Ramos (cell line): ENCODE results near the gene DGKZ.

Source experiments
- in situ Hi-C: fragments of 300-500 bp; cut with MboI; formaldehyde crosslinking; loops from one replicate; pipeline ENCODE4 v1.14.3; 2022; ENCODE audit warnings: low sequenced_read_pairs; ENCODE audit not compliant: unreplicated experiment

The DGKZ gene

GRCh38 chr11:46378811-46379481, 31.7 kb downstream of the DGKZ start:
- in situ Hi-C loops, result no loop called here

- in situ Hi-C loops, result loop anchor here (10.0 kb wide), 1 partner anchor 65 kb away; no protein-coding TSS in a partner anchor
Measured at GRCh38 chr11:46379482-46380293, 32.4 kb downstream of the DGKZ start.

- in situ Hi-C loops, result loop anchor here (10.0 kb wide), 1 partner anchor 64 kb away; no protein-coding TSS in a partner anchor
Measured at GRCh38 chr11:46380340-46381047, 33.2 kb downstream of the DGKZ start.

GRCh38 chr11:46381048-46381818, 34.0 kb downstream of the DGKZ start, which contains the start of gene MDK:
Gene MDK, plus strand, starts transcription at chr11:46381669. Its CDS starts 389 bp downstream, at chr11:46382058.
- in situ Hi-C loops, result loop anchor here (10.0 kb wide), 1 partner anchor 64 kb away; no protein-coding TSS in a partner anchor

GRCh38 chr11:46381819-46382645, 34.8 kb downstream of the DGKZ start:
- in situ Hi-C loops, result loop anchor here (10.0 kb wide), 1 partner anchor 63 kb away; no protein-coding TSS in a partner anchor

- in situ Hi-C loops, result loop anchor here (10.0 kb wide), 1 partner anchor 62 kb away; no protein-coding TSS in a partner anchor
Measured at GRCh38 chr11:46382646-46383403, 35.6 kb downstream of the DGKZ start.

- in situ Hi-C loops, result loop anchor here (10.0 kb wide), 1 partner anchor 61 kb away; no protein-coding TSS in a partner anchor
Measured at GRCh38 chr11:46383404-46383758, 36.1 kb downstream of the DGKZ start.

- in situ Hi-C loops, result loop anchor here (10.0 kb wide), 1 partner anchor 61 kb away; no protein-coding TSS in a partner anchor
Measured at GRCh38 chr11:46383974-46384701, 36.9 kb downstream of the DGKZ start.

GRCh38 chr11:46385169-46386004, 38.1 kb downstream of the DGKZ start:
- in situ Hi-C loops, result loop anchor here (10.0 kb wide), 1 partner anchor 59 kb away; no protein-coding TSS in a partner anchor

- in situ Hi-C loops, result loop anchor here (10.0 kb wide), 1 partner anchor 59 kb away; no protein-coding TSS in a partner anchor
Measured at GRCh38 chr11:46386005-46386578, 38.8 kb downstream of the DGKZ start.

- in situ Hi-C loops, result loop anchor here (10.0 kb wide), 1 partner anchor 58 kb away; no protein-coding TSS in a partner anchor
Measured at GRCh38 chr11:46386674-46387073, 39.4 kb downstream of the DGKZ start.

GRCh38 chr11:46387456-46387855, 40.2 kb downstream of the DGKZ start:
- in situ Hi-C loops, result loop anchor here (10.0 kb wide), 1 partner anchor 57 kb away; no protein-coding TSS in a partner anchor

- in situ Hi-C loops, result loop anchor here (10.0 kb wide), 1 partner anchor 57 kb away; no protein-coding TSS in a partner anchor
Measured at GRCh38 chr11:46387919-46388618, 40.8 kb downstream of the DGKZ start.

GRCh38 chr11:46388619-46389449, 41.6 kb downstream of the DGKZ start:
- in situ Hi-C loops, result loop anchor here (10.0 kb wide), 1 partner anchor 56 kb away; no protein-coding TSS in a partner anchor
